Right kidney (tissue), 1 donor: ENCODE measurements around the gene EDAR.

Source experiments
- DNase-seq: peaks from one replicate; pipeline ENCODE4 v3.0.0-alpha.2; 2016

Gene EDAR

GRCh38 chr2:108940156-108940555 is 48.9 kb downstream of the EDAR start:
- DNase-seq, result no peak

- no peak for DNase-seq
These were observed 50.8 kb downstream of the EDAR start for GRCh38 chr2:108938077-108938710.

DNA sequence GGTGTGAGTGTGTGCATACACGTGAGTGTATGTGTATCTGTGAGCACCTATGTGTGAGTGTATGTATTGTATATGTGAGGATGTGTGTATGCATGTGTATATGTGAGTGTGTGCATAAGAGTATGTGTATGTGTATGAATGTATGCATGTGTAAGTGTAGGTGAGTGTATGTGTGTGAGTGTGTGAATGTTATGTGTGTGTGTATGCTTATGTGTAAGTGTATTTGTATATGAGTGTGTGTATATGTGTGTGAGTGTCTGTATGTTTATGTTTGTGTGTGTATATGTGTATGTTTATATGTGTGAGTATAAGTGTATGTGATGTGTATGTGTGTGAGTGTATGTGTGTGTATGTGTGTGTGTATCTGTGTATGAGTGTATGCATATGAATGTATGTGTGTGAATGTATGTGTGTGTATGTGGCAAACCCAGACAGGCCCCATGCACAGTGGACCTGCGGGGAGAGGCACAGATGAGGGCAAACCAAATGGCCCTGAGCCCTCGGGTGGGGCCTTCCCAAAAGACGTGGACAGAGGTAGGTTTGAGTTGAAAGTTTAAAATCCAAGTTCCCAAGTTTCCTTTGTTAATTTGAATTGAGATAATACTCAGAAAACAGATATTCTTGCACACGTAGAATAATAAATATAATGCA is 51.5 kb downstream of the EDAR start:
- DNase-seq, result no peak

- DNase-seq, result peak; percentile 57
These were observed 52.2 kb downstream of the EDAR start for GRCh38 chr2:108936866-108937265.

DNA sequence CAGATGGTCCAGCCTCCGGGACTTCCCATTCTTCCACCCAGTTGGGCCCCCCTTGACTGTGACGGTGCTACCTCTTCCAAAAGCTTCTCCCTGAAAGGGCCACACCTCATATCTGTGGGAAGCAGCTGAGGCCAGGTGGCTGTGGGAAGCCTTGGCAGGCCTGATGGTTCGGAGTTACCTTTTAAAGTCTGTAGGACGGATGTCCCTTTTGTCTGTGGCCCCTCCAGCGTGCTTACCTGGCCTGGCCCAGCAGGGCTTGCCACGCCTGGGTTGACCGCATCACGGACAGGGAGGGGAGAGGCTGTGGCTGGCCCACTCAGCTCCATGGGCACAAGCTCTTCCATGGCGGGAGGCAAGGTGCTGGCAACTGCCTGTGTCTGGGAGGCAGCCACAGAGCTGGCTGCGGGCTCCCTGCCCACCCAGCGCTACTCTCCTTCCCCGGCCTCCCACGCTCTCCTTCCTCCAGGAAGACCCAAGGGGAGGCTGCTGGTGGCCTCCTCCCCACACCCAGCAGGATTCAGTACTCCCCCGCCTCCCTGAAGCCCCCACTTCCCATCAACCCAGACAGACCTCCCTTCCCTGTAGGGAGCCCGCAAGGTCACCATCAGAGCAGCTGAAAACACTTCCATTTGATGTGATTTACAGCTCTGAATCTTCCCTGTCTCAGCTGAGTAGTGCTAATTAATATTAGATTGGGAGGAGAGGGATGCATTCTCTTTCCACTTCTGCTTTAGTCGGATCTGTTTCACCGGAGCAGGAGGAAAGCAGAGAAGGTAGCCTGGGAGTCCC is 52.8 kb downstream of the EDAR start:
- peak; percentile 63 for DNase-seq

- no peak for DNase-seq
These were observed 53.7 kb downstream of the EDAR start for GRCh38 chr2:108935271-108935741.

DNA sequence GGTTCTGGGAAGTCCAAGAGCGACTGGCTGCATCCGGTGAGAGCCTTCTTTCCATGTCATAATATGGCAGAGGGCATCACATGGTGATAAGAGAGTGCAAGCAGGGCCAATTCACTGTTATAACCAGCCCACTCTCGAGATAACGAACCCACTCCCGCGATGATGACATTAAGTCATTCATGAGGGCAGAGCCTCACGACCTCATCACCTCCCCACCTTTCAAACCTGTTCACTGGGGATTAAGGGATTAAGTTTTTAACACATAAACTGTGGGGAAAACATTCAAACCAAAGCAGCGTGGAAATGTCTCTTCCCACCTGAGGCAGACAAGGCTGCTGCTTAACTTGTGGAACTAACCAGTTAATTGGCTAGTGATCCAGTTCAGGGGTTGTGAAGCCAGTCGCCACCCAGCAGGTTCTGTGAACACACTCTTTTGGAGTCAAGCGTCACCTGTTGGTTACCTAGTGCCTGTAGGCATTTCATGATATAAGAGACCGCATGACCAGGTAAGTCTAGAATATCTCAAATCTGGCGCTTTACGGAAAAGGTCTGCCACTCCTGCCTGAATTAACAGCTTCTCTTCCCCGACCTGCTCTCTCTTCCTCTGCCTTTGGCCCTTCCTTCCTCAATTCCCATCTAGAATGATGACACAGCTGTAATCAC is 54.3 kb downstream of the EDAR start:
- DNase-seq, result no peak

GRCh38 chr2:108934151-108934550 is 54.9 kb downstream of the EDAR start:
- no peak for DNase-seq

- DNase-seq, result no peak
These were observed 55.3 kb downstream of the EDAR start for GRCh38 chr2:108933691-108934117.

GRCh38 chr2:108932736-108933332 is 56.2 kb downstream of the EDAR start:
- DNase-seq, result no peak

- DNase-seq, result no peak
These were observed 57.6 kb downstream of the EDAR start for GRCh38 chr2:108931372-108931771.

- DNase-seq, result no peak
These were observed 59.1 kb downstream of the EDAR start for GRCh38 chr2:108929807-108930425.

DNA sequence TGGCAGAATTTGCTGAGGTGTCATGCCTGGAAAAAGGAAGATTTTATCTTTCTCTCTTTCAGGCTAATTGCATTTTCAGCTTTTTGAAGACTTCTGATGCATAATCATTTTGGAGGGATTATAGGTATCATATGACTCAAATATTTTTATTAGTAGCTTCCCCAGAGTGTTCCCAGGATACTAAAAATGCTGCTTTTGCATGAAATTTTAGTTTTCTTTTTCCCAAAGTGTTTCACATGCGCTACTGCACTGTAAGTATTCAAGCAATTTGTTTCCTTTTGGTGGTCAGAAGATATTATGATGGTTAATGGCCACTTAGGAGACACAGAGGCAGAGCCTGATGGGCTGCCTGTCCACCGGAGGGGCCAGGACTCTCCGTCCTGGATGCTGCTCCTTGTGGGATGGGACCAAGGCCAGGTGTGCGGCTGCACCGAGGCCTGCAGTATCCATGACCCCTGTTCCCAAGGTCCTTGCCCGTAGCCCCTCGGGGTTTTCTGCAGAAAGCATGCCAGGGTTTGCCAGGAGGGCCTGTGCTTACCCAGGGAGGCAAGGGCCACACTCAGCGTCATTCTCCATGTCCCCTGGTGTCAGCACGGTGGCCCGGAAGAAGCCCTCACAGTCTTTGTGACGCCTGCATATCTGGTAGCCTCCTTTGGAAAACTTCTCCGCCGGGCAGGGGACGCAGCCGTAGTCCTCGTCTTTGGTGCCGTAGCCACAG is 60.2 kb downstream of the EDAR start:
- no peak for DNase-seq

- no peak for DNase-seq
These were observed 60.9 kb downstream of the EDAR start for GRCh38 chr2:108927936-108928659.

DNA sequence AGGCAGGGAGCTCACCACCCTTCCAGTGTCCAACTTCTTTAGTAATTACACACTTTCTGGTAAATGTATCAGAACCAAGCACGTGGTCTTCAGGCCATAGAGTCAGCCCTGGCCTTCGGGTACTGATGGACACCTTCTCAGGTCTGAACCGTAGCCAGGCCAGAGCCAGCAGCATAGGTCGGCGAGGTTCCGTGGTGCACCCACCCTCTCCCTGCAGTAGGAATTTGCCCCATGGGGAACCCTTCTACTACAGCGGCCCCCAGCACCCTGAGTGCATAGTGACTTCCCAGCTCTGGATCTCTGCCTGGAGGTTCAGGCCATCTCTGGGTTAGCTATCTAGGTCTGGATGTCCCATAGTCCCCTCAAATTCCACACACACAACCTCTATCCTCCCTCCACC is 61.6 kb downstream of the EDAR start:
- no peak for DNase-seq

DNA sequence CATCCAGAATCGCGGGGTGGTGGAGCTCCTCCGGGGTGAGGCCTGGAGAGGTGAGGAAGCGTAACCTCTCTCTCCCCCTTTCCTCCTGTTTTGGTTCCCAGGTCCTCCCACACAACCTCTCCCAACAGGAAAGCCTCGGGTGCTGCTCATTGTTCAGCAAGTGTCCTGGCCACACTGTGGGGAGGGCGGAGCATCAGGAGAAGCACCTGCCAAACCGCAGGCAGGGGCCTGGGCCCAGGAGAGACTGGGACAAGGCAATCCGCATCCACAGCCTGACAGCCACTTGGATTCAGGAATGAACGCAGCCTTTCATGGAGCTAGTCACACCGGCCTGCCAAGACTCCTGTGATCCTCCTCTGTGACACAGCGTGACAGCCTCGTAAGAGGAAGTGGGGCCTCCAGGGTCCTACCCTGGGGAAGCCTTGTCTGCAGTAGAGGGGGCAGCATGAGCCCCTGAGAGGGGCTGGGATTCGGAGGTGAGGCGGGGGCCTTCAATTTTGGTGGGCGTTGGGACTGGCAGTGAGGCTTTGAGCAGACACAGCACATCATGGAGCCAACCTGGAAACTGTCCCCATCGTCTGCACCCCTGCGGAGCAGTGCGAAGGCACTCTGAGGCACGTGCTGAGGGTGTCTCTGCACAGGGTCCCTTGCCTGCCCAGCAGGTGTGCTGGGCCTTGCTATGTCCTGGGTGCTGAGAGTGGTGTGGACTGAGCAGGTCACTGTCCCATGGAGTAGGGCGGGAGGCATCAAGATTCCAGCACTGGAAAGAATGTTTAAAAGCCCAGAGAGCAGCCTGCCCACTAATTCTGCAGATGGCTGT is 62.2 kb downstream of the EDAR start:
- DNase-seq, result no peak

DNA sequence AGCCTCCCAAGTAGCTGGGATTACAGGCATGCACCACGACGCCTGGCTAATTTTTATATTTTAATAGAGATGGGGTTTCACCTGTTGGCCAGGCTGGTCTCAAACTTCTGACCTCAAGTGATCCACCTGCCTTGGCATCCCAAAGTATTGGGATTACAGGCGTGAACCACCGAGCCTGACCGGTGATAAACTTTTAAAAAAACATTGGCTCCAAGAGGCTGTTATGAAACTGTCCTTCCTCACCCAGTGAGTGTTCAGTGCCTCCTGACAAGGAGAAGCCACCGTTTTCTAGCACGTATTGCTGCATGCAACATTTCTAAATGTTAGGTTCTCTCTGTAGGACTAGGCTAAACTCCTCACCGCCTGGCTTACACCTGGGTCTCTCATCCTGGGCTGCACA is 63.3 kb downstream of the EDAR start:
- no peak for DNase-seq

DNA sequence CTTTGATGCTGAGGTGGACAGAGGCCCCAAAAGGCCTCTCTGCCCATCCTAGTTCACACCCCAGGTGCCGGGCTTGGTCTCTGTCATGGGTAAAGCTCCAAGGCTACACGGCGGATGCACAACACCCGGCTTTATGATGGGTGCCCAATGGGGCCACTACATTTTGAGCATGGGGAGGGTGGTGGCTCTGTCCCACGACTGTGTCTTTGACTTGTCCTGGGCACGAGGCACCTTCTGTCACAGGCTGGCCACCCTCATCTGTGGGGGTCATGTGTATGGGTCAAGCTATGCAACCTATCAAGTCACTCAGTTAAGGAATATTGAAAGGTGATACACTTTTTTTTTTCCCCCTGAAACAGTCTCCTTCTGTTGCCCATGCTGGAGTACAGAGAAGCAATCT is 63.7 kb downstream of the EDAR start:
- DNase-seq, result no peak

DNA sequence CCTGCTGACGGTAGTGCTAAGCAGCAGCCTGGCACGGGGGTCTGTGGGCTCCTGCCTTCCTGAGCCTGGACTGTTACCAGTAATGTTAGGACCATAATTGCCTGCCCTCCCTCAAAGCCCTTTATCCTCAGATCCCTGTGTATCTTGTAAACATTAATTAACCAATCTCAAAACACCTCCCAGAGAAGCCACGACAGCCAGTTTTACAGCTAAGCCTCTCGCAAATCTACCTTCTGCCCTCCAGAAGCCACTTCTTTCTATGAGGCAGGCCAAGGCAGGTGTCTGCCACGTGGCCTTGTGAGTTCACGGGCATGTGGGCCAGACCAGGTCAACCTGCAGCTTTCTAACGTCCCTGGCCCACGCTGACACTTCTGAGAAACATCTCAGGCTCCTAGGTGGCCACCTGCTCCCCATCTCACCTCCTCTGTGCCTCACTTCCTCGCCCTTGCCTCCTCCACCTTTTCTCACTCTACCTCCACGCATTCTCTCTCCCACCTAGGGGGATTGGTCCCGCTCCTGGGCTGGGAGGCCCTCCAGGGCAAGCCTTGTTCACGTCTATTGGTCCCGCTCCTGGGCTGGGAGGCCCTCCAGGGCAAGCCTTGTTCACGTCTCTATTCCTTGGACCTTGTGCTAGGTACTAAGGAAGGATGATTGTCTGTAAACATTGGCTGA is 64.3 kb downstream of the EDAR start:
- no peak for DNase-seq
